GM19438 (cell line): ENCODE results near the gene TMEM158.
A peak's percentile ranks its signal among the peaks of the same experiment; 100 is the strongest.

Source experiments
- ATAC-seq: cut with Tn5 transposase; IDR thresholded peaks from one replicate; pipeline ENCODE4 v1.9.1; 2021; ENCODE audit warnings: low read depth; ENCODE audit not compliant: unreplicated experiment

Gene TMEM158

DNA sequence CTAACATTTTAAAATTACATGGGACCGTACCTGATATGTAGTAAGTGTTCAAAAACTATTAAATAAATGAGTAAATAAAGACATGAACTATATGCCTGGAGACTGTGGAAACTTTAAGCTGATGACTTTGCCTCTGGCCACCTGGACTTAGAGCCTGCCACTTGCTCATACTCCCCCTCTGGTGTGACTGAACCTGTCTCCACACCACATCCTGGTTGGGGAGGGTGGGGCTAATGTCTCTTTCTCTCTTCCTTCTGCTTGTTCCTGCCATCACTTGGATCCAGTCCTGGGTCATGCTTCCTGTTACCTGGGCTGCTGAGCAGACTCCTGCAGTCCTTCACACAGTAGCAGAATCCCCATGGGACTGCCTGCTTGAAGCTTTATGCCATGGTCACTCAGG is 8.2 kb upstream of the TMEM158 start:
- ATAC-seq: no peak

DNA sequence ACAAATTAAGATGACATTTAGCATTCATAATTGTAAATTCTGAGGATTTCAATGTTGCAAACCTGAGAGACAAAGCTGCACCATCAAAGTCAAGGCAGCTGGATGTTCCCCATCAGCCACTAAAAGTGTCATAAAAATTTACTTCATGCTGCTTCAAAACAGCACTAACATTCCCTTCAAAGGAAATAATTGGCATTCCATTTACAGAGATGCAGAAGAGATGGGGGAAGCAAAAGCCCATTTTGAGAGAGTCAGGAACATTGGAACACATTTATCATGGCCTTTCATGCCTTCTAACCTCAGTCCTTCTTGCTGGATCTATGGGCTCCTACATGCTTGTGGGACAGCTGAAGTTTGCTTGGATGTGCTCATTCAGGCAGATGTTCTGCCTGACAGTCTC is 6.4 kb upstream of the TMEM158 start:
- ATAC-seq: no peak

DNA sequence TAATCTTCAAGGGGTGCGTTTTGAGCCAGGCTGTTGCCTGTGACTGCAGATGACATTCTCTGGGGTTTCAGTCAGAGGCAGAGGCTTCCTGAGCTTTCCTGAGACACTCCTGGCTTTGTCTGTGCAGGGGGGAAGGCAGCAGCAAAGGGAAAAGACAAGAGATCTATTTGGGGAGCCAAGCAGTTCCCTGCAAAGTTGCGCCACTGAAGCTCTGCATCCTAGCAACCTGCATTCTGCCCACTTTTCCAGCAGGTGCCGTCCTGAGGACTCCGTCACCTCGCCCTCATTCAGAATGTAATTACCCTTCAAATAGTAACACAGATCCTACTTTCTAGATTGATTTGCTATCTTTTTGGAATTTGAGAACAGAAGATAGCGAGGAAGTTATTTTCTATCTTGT is 1.9 kb upstream of the TMEM158 start:
- ATAC-seq: no peak

DNA sequence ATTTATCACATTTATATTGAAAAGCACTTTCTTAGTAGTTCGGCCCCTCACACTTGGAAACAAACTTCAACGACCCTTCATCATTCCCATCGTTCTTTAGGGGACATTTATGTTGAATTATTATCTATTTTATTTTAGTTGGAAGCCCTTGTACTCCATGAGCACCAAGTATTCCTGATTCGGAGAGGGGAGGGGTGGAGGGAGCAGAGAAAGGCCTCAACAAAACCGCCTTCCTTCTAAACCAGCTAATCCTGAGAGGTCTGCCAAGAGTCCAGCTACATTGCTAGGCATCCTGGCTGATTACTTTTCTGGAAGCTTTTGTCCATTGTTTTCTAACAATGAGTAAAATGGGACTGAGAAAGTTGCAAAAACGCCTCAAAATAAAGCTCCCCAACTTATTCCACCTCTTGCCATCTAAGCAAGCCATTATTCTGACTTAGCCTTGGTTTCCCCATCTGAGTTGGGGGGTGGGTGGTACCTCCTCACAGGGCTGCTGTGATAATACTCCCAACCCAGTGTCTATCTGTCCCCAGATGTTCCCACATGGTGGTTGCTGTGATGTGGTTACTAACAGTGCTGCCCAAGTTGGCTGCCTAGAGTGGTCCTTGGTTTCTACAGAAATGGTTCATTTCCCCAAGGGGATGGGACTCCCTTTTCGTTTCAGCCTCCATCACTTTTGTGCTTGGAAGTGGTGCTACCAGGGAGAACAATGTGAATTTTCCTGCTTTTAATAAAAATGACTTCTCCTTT is 1.2 kb upstream of the TMEM158 start:
- ATAC-seq: no peak

DNA sequence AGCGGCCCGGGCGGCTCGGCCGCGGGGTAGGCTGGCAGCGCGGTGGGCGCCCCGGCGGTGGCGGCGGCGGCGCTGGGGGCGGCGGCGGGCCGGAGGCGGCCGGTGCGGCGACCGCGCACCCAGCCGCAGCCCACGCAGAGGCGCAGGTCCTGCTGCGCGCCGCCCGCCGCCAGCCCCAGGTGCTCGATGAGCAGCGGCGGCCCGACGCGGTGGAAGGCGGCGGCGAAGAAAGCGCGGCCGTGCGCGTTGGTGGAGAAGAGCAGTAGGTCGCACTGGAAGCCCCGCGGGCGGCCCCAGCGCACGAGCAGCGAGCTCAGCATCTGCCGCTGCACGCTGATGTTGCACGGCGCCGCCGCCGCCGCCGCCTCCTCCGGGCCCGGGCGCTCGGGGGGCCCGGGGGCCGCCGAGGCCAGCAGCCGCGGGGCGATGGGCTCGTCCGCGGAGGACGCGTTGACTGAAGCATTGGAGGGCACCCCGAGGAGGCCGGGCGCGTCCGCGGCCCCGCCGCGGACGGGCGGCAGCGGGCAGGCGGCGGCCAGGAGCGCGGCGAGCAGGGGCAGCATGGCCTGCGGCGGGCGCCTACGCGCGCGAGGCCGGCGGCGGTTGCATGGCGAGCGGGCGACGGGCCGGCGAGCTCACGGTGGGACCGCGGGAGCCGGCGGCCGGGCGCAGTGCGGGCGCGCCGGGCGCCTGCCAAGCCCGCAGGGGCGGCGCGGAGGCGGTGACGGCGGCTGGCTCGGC is 452 bp downstream of the TMEM158 start:
- ATAC-seq: peak; percentile 36

DNA sequence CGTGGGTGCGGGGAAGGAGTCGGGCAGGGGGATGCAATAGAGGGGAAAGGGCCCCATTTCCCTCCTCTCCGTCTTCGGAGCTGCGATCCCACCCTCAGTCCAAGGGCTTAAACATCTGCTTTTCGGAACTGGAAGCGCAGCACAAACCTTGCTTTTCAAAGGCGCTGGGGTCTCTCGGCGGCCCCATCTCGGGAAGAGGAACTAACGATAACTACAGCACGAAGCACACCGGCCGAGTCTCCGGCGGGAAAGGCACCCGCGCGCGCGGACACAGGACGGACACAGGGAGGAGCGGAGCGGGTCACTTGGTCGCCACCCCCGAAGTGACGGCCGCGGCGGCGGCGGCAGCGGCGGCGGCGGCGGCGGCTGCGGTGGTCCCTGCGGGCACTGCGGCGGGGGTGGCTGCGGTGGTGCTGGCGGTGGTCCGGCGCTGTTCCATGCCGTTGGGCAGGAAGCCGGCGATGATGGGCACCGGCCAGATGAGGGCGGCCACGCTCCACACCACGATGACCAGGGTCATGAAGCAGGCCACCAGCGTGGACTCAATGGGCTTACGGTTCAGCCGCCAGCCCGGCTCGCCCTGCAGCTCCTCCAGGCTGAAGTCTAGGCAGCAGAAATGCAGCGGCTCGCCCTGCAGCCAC is 1.1 kb downstream of the TMEM158 start:
- ATAC-seq: peak; percentile 41

DNA sequence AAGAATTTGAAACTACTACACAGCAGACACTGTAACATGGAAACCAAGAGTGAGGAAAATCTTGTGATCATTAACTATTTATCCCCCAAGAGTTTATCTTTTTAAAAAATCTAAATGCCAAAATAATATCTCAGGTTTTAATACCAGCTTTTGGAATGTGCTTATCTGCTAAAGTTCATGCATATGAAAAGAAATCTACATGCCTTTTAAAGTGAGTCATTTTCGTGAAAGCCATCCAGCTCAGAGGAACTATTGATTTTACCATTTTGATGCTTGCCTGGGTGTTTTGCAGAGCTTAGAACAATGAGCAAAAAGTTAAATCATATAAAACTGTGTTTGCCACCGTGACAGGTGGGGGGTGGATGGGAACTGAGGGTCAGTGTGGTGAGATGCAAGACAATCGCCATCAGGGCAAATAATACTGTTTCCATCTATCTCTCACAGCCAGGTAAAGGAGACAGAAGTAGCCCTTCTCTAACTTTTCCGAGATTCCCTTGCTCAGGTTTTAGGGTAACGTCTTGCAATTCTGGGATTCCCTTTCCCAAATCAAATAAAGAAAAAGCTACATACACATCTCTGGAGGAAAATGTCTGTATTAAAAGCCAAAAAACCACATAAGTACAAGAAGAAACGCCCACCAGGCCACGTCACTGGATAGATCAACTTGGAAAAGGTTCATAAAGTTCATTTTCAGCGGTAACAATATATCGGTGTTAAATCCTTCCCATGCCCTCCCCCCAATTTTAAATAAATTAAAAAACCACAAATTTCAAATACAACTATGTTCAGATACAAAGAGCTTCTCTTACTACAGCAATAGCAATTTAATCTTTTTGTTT is 2.0 kb downstream of the TMEM158 start:
- ATAC-seq: no peak

DNA sequence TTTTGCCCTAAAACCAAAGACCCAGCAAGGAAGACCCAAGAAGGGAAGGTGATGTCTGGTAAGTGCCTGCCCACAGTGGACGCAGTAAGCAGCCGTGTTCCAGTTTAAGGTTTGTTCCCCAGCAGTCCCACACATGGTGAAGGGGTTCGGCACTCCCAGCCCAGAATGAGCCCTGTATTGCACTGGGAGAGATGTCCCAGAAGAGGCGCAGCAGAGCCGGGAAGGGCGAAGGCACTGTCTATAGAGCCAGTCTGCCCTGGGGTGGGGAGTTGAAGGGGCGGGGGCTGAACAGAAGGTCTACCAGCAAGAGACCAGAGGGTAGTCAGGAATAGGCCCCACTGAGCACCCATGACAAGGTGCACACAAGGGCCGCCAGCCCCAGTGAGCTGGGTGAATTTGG is 6.4 kb downstream of the TMEM158 start:
- no peak for ATAC-seq

DNA sequence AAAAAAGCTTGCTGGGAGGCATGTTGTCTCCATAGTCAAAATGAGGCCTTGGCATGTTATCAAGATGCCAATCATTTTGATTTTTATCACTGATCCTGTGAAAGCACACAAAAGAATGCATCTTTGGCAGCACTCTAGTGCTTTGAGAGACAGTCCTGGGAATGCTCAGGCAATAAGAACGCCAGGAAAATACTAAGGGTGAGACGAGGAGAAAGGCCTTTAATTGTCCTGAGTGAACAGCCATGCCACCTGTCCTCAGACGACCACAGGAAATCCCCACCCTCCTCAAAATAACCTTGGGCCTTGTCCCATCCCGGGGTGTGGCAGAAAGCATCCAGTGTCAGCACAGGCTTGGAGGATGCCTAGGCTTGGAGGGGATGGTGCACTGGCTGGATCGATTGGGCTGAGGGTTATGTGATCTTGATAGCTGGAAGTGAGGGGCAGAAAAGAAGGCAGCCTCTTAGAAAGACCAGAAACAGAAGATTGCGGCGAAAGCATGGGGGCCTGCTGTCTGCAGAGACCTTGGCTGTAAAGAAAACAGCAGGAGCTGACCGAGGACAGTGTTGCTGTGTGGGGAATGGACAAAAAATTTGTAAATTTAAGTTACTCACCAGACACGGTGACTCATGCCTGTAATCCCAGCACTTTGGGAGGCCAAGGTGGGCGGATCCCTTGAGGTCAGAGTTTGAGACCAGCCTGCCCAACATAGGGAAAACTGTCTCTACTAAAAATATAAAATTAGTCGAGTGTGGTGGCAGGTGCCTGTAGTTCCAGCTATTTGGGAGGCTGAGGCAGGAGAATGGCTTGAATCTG is 7.3 kb downstream of the TMEM158 start:
- no peak for ATAC-seq

DNA sequence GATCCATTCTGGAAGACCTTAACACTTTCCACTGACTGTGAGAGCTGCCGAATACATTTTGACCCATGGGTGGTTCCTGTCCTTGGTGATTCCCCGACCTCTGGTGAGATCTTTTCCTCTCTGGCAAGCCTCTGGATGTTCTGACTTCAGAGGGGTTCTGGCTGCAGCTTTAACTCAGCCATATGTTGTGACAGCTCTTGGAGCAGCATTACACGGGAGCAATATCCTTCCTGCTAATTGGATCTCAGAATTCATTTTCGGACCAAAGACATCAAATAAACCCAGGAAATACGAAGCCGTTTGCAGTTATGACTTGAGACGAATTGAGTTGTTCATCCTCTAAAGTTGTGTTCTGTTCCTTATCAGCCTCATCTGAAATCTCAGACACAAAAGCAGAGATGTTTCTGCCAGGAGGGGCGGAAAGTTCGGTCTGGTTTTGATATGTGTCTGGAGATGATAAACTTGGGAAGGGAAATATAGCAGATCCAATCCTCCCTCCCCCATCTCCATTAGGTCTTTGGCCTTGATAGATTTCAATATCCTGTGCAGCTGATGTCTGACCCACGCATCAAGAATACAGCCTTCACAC is 10.0 kb downstream of the TMEM158 start:
- ATAC-seq: no peak

DNA sequence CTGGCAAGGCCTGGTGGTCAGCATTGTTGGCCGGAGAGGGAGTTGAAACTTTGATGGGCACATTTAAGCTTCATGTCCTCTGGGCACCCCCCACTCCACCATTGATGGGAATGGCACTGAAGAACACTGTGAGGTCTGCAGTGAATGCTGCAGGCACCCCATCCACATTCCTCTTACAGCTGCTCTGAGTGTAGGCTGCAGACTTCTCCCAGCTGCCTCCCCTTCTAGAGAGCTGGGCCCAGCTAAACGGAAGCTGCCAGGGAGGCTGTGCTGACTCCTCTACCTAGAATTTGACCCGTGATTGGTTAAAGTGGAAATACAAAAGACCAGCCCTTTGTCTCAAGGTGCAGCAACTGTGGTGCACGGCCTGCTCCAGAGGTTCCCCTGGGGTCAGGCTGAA is 10.6 kb downstream of the TMEM158 start:
- ATAC-seq: no peak

DNA sequence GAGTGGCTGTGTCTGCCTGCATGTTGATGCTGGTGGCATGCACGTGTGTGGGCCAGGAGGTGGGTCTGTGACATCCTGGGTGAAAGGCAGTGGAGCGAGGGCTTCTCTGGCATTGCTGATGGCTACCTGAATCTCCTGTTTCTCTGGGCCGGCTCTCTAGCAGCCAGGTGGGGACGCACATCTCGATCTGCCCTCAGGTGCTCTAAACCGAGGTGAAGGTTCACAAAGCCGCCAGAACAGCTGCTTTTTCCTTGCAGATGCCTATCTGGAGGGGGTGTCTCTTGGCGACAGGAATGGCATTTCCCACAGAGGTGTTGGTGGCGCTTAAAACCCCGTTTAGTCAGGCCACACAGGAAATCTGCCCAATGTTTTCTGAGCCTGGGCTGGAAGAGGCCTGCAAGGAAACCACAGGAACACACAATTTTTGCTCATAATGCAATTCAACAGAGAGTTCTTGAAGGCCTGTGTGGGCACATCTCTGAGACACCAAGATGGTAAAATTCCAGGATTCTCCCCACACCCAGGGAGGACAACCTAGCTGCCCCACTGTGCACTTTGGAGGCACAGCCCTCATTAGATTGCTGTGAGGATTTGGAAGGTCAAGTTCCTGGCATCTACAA is 11.9 kb downstream of the TMEM158 start:
- ATAC-seq: no peak

DNA sequence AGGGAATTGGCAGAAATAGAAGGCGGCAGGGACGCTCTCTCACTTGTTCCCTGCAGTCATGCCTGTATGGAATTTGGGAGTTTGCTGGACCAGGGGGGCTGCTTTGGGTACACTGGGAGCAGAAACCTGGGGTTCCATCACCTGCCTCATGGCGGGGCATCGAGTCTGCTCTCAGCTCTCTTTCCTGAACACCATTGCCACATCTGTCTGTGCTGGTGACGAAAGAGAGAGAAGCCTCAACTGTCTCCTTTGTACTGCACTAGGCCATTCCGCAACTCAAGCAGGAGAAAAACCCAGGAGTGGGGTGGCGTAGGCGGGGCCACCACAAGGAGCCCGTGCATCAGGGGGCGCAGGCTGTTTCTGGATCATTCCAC is 14.0 kb downstream of the TMEM158 start:
- ATAC-seq: no peak

DNA sequence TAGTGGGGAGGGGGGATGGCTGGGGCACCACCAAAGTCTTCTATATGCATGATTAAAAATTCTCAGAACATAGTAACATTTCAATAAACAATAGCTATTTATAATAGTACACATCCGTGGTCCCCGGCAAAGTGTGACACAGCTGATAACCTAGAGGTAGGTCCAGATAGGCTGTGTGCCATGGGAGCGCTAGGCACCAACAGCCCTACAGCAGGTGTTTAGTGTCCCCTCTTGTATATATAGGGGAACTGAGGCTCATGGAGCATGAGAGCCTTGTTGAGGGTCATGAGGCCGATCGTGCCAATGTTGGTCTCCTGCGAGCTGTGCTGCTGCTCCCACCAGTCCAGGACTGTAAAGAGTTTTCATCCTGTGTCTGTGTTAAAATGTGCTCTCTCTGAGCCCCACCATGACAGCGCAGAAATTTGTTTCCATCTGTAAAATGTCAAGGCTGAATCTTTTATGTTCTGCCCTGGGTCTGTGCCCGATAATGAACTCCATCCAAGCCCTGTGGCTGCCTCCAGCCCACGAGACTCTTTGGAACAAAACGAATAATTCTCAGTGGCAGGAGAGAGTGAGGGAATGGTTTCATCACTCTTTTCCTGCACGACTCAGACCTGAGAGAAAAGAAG is 14.5 kb downstream of the TMEM158 start:
- ATAC-seq: no peak

DNA sequence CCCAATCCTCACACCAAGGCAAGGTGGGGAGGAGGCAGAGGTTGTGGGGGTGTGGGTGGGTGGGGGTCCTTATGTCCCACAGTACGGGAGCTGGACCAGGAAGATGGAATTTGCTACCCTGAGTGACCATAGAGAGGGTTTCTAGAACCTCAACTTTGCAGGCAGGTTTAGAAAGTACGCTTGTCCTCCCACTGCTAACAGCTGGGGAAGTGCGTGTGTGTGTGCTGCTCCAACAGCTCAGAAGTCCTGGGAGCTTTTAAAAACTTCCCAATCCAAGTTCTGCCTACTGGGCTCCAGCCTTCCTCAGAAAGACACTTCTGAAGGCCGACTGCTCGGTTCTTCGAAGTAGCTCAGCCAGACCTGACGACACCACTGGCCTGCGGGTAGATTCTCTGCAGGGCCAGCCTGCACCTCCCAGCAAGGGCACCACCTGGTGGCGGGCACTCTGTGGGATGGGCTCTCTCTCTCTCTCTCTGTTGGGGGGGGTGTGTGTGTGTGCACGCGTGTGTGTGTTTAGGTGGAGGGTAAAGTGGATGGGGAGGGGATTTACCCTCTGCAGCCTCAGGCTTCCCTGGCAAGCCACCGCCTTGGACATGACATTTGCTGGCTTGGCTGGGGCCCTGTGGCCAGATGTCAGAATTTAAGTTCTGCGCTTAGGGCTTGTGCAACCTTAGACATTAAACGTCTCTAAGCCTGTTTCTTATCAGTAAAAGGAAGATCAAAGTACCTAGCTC is 15.6 kb downstream of the TMEM158 start:
- ATAC-seq: no peak

DNA sequence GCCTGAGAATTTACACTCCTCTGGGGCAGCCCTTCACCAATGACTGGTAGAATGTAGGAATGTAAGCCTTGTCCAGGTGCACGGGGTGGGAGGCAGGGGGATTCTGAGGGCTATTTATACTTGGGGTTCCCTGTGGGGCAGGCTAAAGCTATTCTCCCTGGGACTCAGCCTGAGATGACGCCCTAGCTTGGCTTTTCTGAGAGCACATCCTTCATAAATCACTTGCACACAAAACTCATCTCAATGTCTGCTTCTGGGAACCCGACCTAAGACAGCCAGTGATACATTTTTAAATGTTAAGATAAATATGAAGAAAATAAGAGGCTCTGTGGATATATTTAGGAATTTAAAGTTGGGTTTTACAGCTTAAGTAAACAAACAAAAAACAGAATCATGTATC is 16.6 kb downstream of the TMEM158 start:
- ATAC-seq: no peak

DNA sequence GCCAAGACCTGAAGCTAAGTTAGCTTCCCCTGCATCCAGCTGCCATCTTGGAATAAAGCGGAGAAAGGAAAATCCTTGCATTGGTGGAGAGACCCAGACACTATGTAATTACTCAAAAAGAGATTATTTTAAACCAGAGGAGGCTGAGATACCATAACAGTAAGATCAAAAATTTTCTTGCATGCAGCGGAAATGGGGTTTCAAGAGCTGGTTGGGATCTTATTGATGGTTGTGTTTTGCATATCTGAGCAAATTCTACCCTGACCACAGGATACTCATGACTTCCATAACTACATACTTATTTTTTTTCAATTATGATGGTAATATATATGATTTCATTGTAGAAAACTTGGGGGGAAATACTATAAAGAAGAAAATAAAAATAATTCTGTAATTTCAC is 17.5 kb downstream of the TMEM158 start:
- no peak for ATAC-seq

DNA sequence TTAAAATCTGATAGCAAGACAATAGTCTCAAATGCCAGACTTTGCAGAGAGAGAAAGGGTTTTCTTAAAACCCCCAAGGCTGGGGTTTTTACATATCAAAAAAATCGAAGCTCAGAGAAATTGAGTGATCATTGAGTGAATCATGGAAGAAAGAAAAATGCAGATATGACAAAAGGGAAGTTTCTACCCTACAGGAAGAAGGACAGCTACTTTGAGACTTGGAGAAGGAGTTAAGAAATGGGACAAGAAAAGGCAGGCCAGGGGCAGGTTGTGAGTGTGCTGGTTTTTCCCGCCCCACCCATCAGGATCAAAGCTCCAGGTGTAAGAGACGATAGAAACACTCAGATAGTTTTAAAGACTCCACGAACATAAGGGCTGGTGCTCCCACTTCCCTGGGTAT is 18.6 kb downstream of the TMEM158 start:
- ATAC-seq: no peak
